ENCODE measurements around the gene PEX1. TPM values are rescaled to one million over a fixed set of nuclear protein-coding genes. Genes with fewer than 3 reads are reported as not detected.

The PEX1 gene
- total and polyA plus RNA-seq, 2 experiments from 2014 or later: 22.5 to 25.4 TPM

GRCh38 chr7:92557808-92558362 is 29.6 kb upstream of the PEX1 start:
- Mint-ChIP-seq H3K27me3 (ENCODE audit: insufficient read depth, low read depth, poor library complexity) (peaks cover 6% of the 10 kb centered on the region), H3K9me3 (no peaks in the 10 kb centered on the region), H3K36me3 (ENCODE audit: low read depth) (peaks cover 5% of the 10 kb centered on the region; the same call in 1 of the 3 replicates), H3K4me3 (no peak overlapping the region), H3K27ac (no peak overlapping the region), H3K4me1 (no peaks in the 10 kb centered on the region)
- H4K20me1 ChIP-seq (replicated peaks; ENCODE audit: insufficient read depth): no peaks in the 10 kb centered on the region; the same call in 1 of the 2 replicates
- 0 out of 2 replicates have a peak, but pooled peaks cover 4% of the 10 kb centered on the region for H3K36me3 ChIP-seq (ENCODE audit: insufficient read depth)
- no peak overlapping the region for H3K4me2 ChIP-seq
- H3K4me3 ChIP-seq: no peak overlapping the region
- DNase-seq (ENCODE audit: low spot score) (no peak), ATAC-seq (peak; percentile 38)
- H3K9me2 ChIP-seq (ENCODE audit: insufficient read depth): no peaks in the 10 kb centered on the region
- no peak overlapping the region for H2AFZ ChIP-seq
- peak overlapping the region; percentile 2; the same call in 1 of the 2 replicates for H3K27ac ChIP-seq (ENCODE audit: low read depth)
- H3K27me3 ChIP-seq (ENCODE audit: insufficient read depth): no peaks in the 10 kb centered on the region
- no peaks in the 10 kb centered on the region for H3K79me2 ChIP-seq (replicated peaks; ENCODE audit: insufficient read depth)
- no peaks in the 10 kb centered on the region for H3K4me1 ChIP-seq (ENCODE audit: insufficient read depth)
- no peaks in the 10 kb centered on the region; the same call in 1 of the 2 replicates for H3F3A ChIP-seq (replicated peaks; ENCODE audit: low read depth)
- no peak for TF ChIP-seq ZNF114 (CRISPR knock-in tag; IDR thresholded peaks at IDR 0.05)
- TF ChIP-seq CREB1 (CRISPR knock-in tag; IDR thresholded peaks at IDR 0.05; ENCODE audit: low read depth): no peak
- no peak for TF ChIP-seq ETS1 (IDR thresholded peaks at IDR 0.05)
- TF ChIP-seq EZH2 (IDR thresholded peaks at IDR 0.05; ENCODE audit: low read depth, unreplicated experiment): no peak
- no peak for TF ChIP-seq NANOG (IDR thresholded peaks at IDR 0.05; ENCODE audit: borderline replicate concordance)
- no peak for TF ChIP-seq EZH2phosphoT487 (IDR thresholded peaks at IDR 0.05; ENCODE audit: unreplicated experiment)
- TF ChIP-seq JUNB (IDR thresholded peaks at IDR 0.05; ENCODE audit: unreplicated experiment): no peak
- TF ChIP-seq, protein P1, sequence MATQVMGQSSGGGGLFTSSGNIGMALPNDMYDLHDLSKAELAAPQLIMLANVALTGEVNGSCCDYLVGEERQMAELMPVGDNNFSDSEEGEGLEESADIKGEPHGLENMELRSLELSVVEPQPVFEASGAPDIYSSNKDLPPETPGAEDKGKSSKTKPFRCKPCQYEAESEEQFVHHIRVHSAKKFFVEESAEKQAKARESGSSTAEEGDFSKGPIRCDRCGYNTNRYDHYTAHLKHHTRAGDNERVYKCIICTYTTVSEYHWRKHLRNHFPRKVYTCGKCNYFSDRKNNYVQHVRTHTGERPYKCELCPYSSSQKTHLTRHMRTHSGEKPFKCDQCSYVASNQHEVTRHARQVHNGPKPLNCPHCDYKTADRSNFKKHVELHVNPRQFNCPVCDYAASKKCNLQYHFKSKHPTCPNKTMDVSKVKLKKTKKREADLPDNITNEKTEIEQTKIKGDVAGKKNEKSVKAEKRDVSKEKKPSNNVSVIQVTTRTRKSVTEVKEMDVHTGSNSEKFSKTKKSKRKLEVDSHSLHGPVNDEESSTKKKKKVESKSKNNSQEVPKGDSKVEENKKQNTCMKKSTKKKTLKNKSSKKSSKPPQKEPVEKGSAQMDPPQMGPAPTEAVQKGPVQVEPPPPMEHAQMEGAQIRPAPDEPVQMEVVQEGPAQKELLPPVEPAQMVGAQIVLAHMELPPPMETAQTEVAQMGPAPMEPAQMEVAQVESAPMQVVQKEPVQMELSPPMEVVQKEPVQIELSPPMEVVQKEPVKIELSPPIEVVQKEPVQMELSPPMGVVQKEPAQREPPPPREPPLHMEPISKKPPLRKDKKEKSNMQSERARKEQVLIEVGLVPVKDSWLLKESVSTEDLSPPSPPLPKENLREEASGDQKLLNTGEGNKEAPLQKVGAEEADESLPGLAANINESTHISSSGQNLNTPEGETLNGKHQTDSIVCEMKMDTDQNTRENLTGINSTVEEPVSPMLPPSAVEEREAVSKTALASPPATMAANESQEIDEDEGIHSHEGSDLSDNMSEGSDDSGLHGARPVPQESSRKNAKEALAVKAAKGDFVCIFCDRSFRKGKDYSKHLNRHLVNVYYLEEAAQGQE (IDR thresholded peaks at IDR 0.05; ENCODE audit: unreplicated experiment): no peak
- TF ChIP-seq STAT1 (IDR thresholded peaks at IDR 0.05; ENCODE audit: unreplicated experiment): no peak
- TF ChIP-seq CTCF (conservative IDR thresholded peaks at IDR 0.05; ENCODE audit: low read depth in 2 of 2): no peak
- TF ChIP-seq ZNF462 (CRISPR knock-in tag; IDR thresholded peaks at IDR 0.05): no peak

Data from GM23338 (cell line).